HepG2 (cell line): ENCODE results near the gene KHNYN. TPM values are rescaled to one million over a fixed set of nuclear protein-coding genes. Genes with fewer than 3 reads are reported as not detected.

Source experiments
- AGO2 ChIP-seq: fragments of 200-400 bp; formaldehyde crosslinking; optimal IDR thresholded peaks from 2 replicates; pipeline ENCODE3; 2017; ENCODE audit warnings: mild to moderate bottlenecking, low read depth, low read length, moderate library complexity
- CBX1 ChIP-seq: IDR thresholded peaks from one replicate; pipeline ENCODE4 v1.6.1; 2016; ENCODE audit warnings: antibody characterized with exemption, low read depth
- DMAP1 ChIP-seq: IDR thresholded peaks from 2 replicates; pipeline ENCODE4 v1.6.1; 2016
- ERF ChIP-seq: IDR thresholded peaks from 2 replicates; pipeline ENCODE4 v1.6.1; 2018; ENCODE audit warnings: missing biosample characterization, missing genetic modification reagents
- HMG20A ChIP-seq: IDR thresholded peaks from 2 replicates; pipeline ENCODE4 v1.6.1; 2016; ENCODE audit warnings: borderline replicate concordance
- NCOA2 ChIP-seq: sonication (generic); formaldehyde crosslinking; IDR thresholded peaks from 2 replicates; pipeline ENCODE4 v1.8.0; 2022; ENCODE audit warnings: inconsistent platforms
- NR2C2 ChIP-seq: sonication (generic); formaldehyde crosslinking; IDR thresholded peaks from 2 replicates; pipeline ENCODE4 v1.4.0; 2020; ENCODE audit warnings: missing genetic modification reagents, mild to moderate bottlenecking, moderate library complexity, borderline replicate concordance
- SIX1 ChIP-seq: sonication (generic); formaldehyde crosslinking; IDR thresholded peaks from 2 replicates; pipeline ENCODE4 v1.4.0; 2020; ENCODE audit warnings: missing genetic modification reagents, borderline replicate concordance
- SMYD3 ChIP-seq: sonication (generic); formaldehyde crosslinking; IDR thresholded peaks from 2 replicates; pipeline ENCODE4 v1.8.1; 2023; ENCODE audit warnings: mild to moderate bottlenecking, missing genetic modification reagents
- ZBTB38 ChIP-seq: sonication (generic); formaldehyde crosslinking; IDR thresholded peaks from 2 replicates; pipeline ENCODE4 v1.5.1; 2020; ENCODE audit warnings: mild to moderate bottlenecking, missing genetic modification reagents
- ZNF382 ChIP-seq: sonication (generic); formaldehyde crosslinking; IDR thresholded peaks from 2 replicates; pipeline ENCODE4 v1.5.0; 2020; ENCODE audit warnings: missing genetic modification reagents, mild to moderate bottlenecking, borderline replicate concordance
- ZNF430 ChIP-seq: sonication (generic); formaldehyde crosslinking; IDR thresholded peaks from 2 replicates; pipeline ENCODE4 v1.9.0; 2021; ENCODE audit warnings: mild to moderate bottlenecking, missing genetic modification reagents
- ZNF496 ChIP-seq: sonication (generic); formaldehyde crosslinking; IDR thresholded peaks from 2 replicates; pipeline ENCODE4 v1.8.1; 2023; ENCODE audit warnings: mild to moderate bottlenecking, moderate library complexity, missing genetic modification reagents; ENCODE audit not compliant: insufficient replicate concordance
- ZNF556 ChIP-seq: sonication (generic); formaldehyde crosslinking; IDR thresholded peaks from 2 replicates; pipeline ENCODE4 v1.4.0; 2020; ENCODE audit warnings: mild to moderate bottlenecking, missing genetic modification reagents, borderline replicate concordance
- ZNF724P ChIP-seq: sonication (generic); formaldehyde crosslinking; IDR thresholded peaks from 2 replicates; pipeline ENCODE4 v1.8.0; 2022; ENCODE audit warnings: missing genetic modification reagents, borderline replicate concordance
- ZSCAN12 ChIP-seq: sonication (generic); formaldehyde crosslinking; IDR thresholded peaks from 2 replicates; pipeline ENCODE4 v1.9.0; 2021; ENCODE audit warnings: mild to moderate bottlenecking, missing genetic modification reagents
- ZSCAN31 ChIP-seq: sonication (generic); formaldehyde crosslinking; IDR thresholded peaks from 2 replicates; pipeline ENCODE4 v1.5.0; 2020; ENCODE audit warnings: low read depth, mild to moderate bottlenecking, missing genetic modification reagents
- polyA plus RNA-seq, 8 experiments: library from polyadenylated mRNA; depleted of rRNA in 3 of 8; stranded (reverse) in 7 of 8; unstranded in 1 of 8; fragments of >200 nt; fragmentation: Illumina TruSeq in 4 of 8; extraction: Trizol in 4 of 8; gene quantifications; 2 replicates each; pipeline versions ENCODE4 v1.2.1 to v1.2.3, GENCODE V29; 2011 to 2016; ENCODE audit warnings: low read depth in 4 of 8, missing spikeins in 1 of 8, mixed read lengths in 1 of 8; ENCODE audit not compliant: insufficient read depth in 1 of 8
- total RNA-seq, 5 experiments: library from RNA; depleted of rRNA; stranded (reverse); fragments of >200 nt; fragmentation: Illumina TruSeq; extraction: Trizol; gene quantifications; 2 replicates each; pipeline ENCODE4 v1.2.3, GENCODE V29; 2016; ENCODE audit warnings: low read depth in 1 of 5
- TF ChIP-seq, protein P1 (sequence below): IDR thresholded peaks from 2 replicates; pipeline ENCODE4 v1.6.1; 2016; ENCODE audit warnings: missing compliant biosample characterization, missing genetic modification reagents, borderline replicate concordance
- TF ChIP-seq, protein P2 (sequence below): IDR thresholded peaks from 2 replicates; pipeline ENCODE4 v1.6.1; 2016; ENCODE audit warnings: low read depth, borderline replicate concordance
- TF ChIP-seq, protein P3 (sequence below): sonication (generic); formaldehyde crosslinking; IDR thresholded peaks from 2 replicates; pipeline ENCODE4 v1.4.0; 2020; ENCODE audit warnings: missing genetic modification reagents, borderline replicate concordance
- TF ChIP-seq, protein P4 (sequence below): sonication (generic); formaldehyde crosslinking; IDR thresholded peaks from 2 replicates; pipeline ENCODE4 v1.4.0; 2020; ENCODE audit warnings: mild to moderate bottlenecking, low read depth, missing genetic modification reagents
- TF ChIP-seq, protein P5 (sequence below): sonication (generic); formaldehyde crosslinking; IDR thresholded peaks from 2 replicates; pipeline ENCODE4 v1.4.0; 2020; ENCODE audit warnings: missing genetic modification reagents

KHNYN gene
- total and polyA plus RNA-seq, 2 of the 13 experiments (the other 11 are each of a cell fraction or from before 2014, with no cell fraction given), result 52.8 to 75.7 TPM

DNA sequence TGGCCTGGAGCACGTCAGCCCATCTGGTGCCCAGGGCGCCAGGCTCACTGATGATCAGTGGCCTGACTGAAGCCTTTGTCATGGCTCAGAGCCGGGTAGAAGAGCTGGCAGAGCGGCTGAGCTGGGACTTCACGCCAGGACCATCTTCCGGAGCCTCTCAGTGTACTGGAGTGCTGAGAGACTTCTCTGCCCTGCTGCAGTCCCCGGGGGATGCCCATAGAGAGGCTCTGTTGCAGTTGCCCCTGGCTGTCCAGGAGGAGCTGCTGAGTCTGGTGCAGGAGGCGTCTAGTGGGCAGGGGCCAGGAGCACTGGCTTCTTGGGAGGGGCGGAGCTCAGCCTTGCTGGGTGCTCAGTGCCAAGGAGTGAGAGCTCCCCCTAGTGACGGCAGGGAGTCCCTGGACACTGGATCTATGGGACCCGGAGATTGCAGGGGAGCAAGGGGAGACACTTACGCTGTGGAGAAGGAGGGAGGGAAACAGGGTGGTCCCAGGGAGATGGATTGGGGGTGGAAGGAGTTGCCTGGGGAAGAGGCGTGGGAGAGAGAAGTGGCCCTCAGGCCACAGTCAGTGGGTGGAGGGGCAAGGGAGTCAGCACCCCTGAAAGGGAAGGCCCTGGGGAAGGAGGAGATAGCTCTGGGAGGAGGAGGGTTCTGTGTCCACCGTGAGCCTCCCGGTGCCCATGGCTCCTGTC is 2.0 kb downstream of the KHNYN start (continued):
- TF ChIP-seq, protein P1, sequence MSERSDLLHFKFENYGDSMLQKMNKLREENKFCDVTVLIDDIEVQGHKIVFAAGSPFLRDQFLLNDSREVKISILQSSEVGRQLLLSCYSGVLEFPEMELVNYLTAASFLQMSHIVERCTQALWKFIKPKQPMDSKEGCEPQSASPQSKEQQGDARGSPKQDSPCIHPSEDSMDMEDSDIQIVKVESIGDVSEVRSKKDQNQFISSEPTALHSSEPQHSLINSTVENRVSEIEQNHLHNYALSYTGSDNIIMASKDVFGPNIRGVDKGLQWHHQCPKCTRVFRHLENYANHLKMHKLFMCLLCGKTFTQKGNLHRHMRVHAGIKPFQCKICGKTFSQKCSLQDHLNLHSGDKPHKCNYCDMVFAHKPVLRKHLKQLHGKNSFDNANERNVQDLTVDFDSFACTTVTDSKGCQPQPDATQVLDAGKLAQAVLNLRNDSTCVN (CRISPR knock-in tag), result 0 out of 2 replicates have a peak, but pooled peaks have one; percentile 73
- TF ChIP-seq ZSCAN12 (no peak), NCOA2 (CRISPR knock-in tag) (no peak), SMYD3 (CRISPR knock-in tag) (no peak), ZNF382 (CRISPR knock-in tag) (no peak), ZNF496 (CRISPR knock-in tag) (no peak), ZBTB38 (no peak), AGO2 (peak; percentile 55), ZNF724P (CRISPR knock-in tag) (no peak; the same call in none of the 2 replicates), CBX1 (peak; percentile 88), DMAP1 (CRISPR knock-in tag) (no peak), HMG20A (CRISPR knock-in tag) (no peak), ERF (peak; percentile 83), ZNF430 (CRISPR knock-in tag) (no peak), NR2C2 (CRISPR knock-in tag) (no peak; the same call in 1 of the 2 replicates), ZNF556 (peak; percentile 99), ZSCAN31 (CRISPR knock-in tag) (peak; percentile 82), SIX1 (CRISPR knock-in tag) (no peak)
- TF ChIP-seq, protein P2, sequence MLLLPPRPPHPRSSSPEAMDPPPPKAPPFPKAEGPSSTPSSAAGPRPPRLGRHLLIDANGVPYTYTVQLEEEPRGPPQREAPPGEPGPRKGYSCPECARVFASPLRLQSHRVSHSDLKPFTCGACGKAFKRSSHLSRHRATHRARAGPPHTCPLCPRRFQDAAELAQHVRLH (CRISPR knock-in tag), result peak; percentile 73
- TF ChIP-seq, protein P3, sequence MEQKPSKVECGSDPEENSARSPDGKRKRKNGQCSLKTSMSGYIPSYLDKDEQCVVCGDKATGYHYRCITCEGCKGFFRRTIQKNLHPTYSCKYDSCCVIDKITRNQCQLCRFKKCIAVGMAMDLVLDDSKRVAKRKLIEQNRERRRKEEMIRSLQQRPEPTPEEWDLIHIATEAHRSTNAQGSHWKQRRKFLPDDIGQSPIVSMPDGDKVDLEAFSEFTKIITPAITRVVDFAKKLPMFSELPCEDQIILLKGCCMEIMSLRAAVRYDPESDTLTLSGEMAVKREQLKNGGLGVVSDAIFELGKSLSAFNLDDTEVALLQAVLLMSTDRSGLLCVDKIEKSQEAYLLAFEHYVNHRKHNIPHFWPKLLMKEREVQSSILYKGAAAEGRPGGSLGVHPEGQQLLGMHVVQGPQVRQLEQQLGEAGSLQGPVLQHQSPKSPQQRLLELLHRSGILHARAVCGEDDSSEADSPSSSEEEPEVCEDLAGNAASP, result peak; percentile 72
- TF ChIP-seq, protein P4, sequence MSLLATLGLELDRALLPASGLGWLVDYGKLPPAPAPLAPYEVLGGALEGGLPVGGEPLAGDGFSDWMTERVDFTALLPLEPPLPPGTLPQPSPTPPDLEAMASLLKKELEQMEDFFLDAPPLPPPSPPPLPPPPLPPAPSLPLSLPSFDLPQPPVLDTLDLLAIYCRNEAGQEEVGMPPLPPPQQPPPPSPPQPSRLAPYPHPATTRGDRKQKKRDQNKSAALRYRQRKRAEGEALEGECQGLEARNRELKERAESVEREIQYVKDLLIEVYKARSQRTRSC (CRISPR knock-in tag), result no peak
- TF ChIP-seq, protein P5, sequence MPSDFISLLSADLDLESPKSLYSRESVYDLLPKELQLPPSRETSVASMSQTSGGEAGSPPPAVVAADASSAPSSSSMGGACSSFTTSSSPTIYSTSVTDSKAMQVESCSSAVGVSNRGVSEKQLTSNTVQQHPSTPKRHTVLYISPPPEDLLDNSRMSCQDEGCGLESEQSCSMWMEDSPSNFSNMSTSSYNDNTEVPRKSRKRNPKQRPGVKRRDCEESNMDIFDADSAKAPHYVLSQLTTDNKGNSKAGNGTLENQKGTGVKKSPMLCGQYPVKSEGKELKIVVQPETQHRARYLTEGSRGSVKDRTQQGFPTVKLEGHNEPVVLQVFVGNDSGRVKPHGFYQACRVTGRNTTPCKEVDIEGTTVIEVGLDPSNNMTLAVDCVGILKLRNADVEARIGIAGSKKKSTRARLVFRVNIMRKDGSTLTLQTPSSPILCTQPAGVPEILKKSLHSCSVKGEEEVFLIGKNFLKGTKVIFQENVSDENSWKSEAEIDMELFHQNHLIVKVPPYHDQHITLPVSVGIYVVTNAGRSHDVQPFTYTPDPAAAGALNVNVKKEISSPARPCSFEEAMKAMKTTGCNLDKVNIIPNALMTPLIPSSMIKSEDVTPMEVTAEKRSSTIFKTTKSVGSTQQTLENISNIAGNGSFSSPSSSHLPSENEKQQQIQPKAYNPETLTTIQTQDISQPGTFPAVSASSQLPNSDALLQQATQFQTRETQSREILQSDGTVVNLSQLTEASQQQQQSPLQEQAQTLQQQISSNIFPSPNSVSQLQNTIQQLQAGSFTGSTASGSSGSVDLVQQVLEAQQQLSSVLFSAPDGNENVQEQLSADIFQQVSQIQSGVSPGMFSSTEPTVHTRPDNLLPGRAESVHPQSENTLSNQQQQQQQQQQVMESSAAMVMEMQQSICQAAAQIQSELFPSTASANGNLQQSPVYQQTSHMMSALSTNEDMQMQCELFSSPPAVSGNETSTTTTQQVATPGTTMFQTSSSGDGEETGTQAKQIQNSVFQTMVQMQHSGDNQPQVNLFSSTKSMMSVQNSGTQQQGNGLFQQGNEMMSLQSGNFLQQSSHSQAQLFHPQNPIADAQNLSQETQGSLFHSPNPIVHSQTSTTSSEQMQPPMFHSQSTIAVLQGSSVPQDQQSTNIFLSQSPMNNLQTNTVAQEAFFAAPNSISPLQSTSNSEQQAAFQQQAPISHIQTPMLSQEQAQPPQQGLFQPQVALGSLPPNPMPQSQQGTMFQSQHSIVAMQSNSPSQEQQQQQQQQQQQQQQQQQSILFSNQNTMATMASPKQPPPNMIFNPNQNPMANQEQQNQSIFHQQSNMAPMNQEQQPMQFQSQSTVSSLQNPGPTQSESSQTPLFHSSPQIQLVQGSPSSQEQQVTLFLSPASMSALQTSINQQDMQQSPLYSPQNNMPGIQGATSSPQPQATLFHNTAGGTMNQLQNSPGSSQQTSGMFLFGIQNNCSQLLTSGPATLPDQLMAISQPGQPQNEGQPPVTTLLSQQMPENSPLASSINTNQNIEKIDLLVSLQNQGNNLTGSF (CRISPR knock-in tag), result 0 out of 2 replicates have a peak, but pooled peaks have one; percentile 30
